ENCODE data around the gene MARK3. TPM values are rescaled to one million over a fixed set of nuclear protein-coding genes. Genes with fewer than 3 reads are reported as not detected.

MARK3 gene
- total RNA-seq, 4 donors from 2014 or later, result 78.8 to 133 (median 121) TPM

DNA sequence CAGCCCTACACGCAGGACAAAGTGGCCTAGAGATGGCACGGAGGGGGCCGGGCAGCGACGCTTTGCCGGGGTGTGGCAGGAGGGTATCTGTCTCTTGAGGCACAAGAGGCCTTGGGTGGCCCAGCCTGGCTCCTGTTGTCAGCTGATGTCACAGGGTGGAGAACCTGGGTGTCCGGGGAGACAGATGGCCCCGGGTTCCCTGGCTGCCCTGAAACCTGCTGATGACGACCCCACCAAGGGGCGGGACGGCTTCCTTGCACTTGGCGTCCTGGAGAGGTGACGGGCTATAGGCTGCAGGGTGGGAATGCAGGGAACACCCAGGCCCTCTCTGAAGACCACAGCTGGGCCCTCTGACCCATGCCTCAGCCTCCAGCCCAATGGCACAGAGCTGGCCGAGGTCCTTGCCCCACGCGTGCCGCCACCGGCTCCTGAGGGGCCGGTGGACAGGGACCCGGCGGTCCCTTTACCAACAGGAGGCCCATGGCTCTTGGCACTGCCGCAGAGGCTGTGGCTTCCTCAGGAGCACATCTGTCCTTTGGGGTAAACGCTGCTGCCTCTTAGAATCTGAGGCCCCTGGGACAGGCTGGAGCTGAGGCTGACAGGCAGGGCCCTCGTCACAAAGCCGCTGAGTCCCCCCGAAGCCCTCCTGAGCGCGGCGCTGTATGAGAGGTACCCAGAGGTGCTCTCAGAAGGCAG is 160.2 kb downstream of the MARK3 start:
- DNase-seq (ENCODE audit: low spot score) (no peak), ATAC-seq (ENCODE audit: low FRiP score) (no peak)
- TF ChIP-seq, protein P1, sequence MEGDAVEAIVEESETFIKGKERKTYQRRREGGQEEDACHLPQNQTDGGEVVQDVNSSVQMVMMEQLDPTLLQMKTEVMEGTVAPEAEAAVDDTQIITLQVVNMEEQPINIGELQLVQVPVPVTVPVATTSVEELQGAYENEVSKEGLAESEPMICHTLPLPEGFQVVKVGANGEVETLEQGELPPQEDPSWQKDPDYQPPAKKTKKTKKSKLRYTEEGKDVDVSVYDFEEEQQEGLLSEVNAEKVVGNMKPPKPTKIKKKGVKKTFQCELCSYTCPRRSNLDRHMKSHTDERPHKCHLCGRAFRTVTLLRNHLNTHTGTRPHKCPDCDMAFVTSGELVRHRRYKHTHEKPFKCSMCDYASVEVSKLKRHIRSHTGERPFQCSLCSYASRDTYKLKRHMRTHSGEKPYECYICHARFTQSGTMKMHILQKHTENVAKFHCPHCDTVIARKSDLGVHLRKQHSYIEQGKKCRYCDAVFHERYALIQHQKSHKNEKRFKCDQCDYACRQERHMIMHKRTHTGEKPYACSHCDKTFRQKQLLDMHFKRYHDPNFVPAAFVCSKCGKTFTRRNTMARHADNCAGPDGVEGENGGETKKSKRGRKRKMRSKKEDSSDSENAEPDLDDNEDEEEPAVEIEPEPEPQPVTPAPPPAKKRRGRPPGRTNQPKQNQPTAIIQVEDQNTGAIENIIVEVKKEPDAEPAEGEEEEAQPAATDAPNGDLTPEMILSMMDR (IDR thresholded peaks at IDR 0.05), result no peak

DNA sequence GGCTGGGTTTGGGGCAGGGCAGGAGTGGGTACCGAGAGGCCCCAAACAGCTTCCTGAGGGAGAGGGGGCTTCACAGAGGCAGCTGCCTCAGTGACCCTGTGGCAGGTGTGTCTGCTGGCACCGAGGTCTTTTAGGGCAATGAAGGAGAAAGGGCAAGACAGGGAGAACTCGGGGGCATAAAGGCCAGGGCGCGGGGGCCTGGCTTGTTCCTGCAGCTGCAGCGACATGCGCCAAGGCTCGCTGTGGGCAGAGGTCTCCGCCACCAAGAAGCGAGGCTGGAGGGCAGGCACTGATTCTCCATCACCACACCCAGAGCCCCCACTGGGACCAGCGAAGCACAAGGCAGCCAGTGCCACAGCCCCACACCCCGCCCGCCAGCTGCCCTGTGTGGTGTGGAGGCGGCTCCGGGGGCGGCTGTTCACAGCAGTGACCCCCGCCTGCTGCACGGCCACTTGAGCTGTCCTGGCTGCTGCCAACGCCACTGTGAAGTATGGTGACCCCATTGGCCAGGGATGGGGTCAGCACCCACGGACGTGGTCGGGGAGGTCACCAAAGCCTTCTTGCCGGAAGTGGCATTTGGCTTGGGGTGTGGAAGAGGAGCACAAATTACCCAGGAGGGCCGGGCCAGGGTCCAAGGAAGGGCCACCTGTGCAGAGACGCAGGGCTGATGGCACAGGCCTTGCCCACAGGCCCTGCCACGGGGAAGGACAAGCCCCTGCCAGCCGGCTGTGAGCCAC is 160.9 kb downstream of the MARK3 start:
- DNase-seq (ENCODE audit: low spot score) (no peak), ATAC-seq (ENCODE audit: low FRiP score) (no peak)
- TF ChIP-seq, protein P1 (IDR thresholded peaks at IDR 0.05), result no peak

DNA sequence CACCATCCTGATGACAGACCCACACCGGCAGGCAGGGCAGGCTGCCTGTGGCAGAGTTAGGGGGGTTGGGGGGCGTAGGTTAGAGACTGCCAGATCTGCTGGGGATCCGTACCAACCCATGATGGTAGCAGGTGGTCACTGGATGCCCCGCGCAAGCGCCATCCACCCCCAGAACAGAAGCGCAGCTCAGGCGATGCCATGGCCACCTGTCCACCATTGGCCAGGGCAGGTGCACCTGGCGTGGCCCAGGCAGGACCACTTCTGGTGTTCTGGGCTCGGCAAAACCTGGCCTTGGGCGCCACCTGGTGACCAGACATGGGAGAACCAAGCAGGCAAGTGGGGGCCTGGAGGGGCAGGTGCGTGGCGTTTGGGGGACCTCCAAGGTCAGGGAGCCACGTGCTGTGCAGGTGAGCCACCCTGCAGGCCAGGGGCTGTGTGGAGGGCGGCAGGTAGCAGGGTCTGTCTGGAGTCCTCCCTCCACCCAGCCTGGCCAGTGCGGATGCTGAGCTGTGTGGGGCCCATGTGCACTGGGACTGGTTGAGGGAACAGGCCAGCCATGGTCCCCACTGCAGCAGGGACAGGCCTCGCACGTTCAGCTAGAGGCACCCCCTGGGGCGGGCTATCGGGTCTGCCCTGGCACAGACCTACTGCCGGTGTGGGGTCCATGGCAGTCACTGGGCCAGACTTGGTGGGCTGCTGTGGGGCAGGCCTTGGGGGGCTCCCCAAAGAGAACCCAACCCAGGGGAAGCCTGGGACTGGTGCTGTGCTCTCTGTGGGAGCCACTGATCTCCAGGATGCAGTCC is 161.6 kb downstream of the MARK3 start:
- ATAC-seq (ENCODE audit: low FRiP score) (peak; percentile 10), DNase-seq (ENCODE audit: low spot score) (no peak)
- TF ChIP-seq, protein P1 (IDR thresholded peaks at IDR 0.05), result peak in 1 of 3 donors; percentile 88

DNA sequence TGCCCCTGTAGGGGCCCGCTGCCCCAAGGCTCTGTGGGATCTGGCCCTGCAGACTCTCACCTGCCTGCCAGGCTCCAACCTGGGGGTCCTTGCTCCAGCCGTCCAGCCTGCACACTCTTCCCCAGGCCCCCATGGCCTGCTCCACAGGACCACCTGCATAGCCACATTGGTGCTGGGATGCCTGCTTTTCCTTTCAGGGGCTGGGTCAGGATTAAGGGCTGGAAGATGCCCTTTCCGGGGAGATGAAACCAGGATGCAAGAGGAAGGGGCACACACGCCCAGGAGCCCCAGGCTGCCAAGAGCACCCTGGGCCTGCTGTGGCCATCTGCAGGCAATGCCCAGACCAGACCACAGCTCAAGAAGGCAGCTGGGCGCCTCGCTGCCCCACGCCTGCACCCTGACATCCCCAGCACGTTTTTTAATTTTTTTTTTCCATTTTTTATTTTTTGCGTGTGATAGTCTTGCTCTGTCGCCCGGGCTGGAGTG is 162.3 kb downstream of the MARK3 start:
- no peak for ATAC-seq (ENCODE audit: low FRiP score)
- TF ChIP-seq, protein P1 (IDR thresholded peaks at IDR 0.05), result no peak
- no peak for DNase-seq (ENCODE audit: low spot score)

DNA sequence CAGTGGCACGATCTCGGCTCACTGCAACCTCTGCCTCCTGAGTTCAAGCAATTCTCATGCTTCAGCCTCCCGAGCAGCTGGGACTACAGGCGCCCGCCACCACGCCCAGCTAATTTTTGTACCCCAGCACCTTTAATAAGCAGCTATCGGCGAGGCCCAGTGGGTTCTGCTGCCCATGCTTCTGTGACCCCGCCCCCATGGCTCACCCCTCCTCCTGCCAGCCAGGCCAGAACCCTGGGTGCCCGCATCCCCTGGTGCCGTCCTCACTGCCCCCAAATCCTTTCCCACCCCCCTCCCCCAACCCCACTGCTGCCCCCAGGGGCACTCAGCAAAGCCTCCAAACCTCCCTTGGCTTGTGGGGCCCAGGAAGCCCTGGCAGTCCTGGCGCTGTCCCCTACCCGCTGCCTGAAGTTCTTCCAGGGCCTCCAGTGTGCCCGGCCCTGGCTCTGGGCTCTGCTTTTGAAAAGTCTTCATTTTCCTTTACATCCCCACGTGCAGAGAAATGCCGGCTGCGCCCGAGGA is 162.8 kb downstream of the MARK3 start:
- TF ChIP-seq, protein P1 (IDR thresholded peaks at IDR 0.05), result no peak
- DNase-seq (ENCODE audit: low spot score) (no peak), ATAC-seq (ENCODE audit: low FRiP score) (no peak)

DNA sequence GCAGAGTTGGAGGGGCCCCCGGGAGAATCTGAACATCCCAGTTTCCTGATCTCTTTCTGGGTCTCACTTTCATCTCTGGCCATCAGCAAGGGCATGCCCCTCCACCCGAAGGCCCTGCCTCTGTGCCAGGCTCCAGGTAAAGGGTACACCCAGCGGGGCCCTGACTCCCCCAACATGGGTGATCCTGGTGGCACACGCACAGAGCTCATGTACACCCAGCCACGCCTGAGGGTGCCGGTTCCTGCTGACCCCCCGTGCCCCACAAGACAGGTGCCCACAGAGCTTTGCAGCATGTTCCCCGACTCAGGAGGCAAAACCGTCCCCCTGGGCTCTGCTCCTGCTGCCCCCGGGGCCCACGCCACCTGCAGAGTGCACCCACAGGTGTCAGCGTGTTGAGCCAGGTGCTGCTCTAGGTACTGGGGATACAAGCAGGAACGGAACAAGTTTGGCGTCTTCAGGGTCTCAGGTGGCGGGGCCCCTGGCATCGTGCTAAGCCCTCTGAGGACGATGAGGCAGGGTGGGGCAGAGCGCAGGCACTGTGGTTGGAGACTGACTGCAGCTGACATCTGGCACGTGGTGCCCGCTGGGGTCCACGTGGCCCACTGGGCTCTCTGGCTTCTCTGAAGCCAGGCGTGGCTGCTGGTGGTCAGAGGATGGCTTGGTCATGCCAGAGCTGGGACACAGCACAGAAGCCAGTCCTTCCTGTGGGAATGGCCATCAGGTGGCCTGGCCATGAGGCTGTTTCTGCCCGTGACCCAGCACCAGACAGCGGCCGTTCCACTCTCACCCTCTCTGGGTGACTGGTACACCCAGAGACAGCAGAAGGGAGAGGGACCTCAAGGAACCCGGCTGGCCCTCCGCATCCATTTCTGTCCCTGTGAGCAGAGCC is 163.5 kb downstream of the MARK3 start:
- TF ChIP-seq, protein P1 (IDR thresholded peaks at IDR 0.05), result no peak
- ATAC-seq (ENCODE audit: low FRiP score), result no peak
- DNase-seq (ENCODE audit: low spot score), result no peak

Data from omental fat pad (tissue), 4 donors.